CD4-positive, alpha-beta T cell (primary cell): ENCODE results near the gene C11orf86. TPM values are rescaled to one million over a fixed set of nuclear protein-coding genes. Genes with fewer than 3 reads are reported as not detected.

ENCODE experiments used
- ATAC-seq: fragments of 200-7000 bp; cut with Tn5 transposase; one replicate; pipeline ENCODE4 v1.10.0; 2022; ENCODE audit warnings: mild to moderate bottlenecking; ENCODE audit not compliant: poor library complexity
- CTCF ChIA-PET: fragments of 350-600 bp; sonication (Branson Sonifier 250); formaldehyde crosslinking; loops from one replicate; lab custom pipeline; 2021; ENCODE audit warnings: antibody characterized with exemption, inconsistent platforms; lab: Charles Lee
- POLR2A ChIA-PET: fragments of 350-600 bp; sonication (Branson Sonifier 250); formaldehyde crosslinking; loops from one replicate; lab custom pipeline; 2021; ENCODE audit warnings: antibody characterized with exemption, inconsistent platforms; lab: Charles Lee
- DNase-seq, 14 experiments: peaks; one replicate each; pipeline ENCODE4 v3.0.0-alpha.2; 2013 to 2020; ENCODE audit warnings: mixed read lengths in 2 of 14
- H3K27ac ChIP-seq, 2 donors: one replicate each; pipeline versions ENCODE4 v1.5.1 to v1.7.0; 2013; ENCODE audit warnings: low read length in 2 of 2, low read depth in 1 of 2, mild to moderate bottlenecking in 1 of 2
- H3K27me3 ChIP-seq, 2 experiments: 1 replicate in 1 of 2; 2 replicates in 1 of 2; pipeline versions ENCODE4 v1.6.1 to v1.7.0; 2013; ENCODE audit warnings: low read length in 2 of 2, control low read depth in 1 of 2, mild to moderate bottlenecking in 1 of 2, moderate library complexity in 1 of 2; ENCODE audit not compliant: insufficient read depth in 2 of 2, control insufficient read depth in 1 of 2
- H3K36me3 ChIP-seq: one replicate; pipeline ENCODE4 v1.6.1; 2013; ENCODE audit warnings: low read length, control low read depth; ENCODE audit not compliant: insufficient read depth
- H3K4me1 ChIP-seq: one replicate; pipeline ENCODE4 v1.6.1; 2013; ENCODE audit warnings: low read length, control low read depth; ENCODE audit not compliant: insufficient read depth
- H3K4me3 ChIP-seq: one replicate; pipeline ENCODE4 v1.5.1; 2013; ENCODE audit warnings: mild to moderate bottlenecking, low read length, moderate library complexity
- H3K9me3 ChIP-seq, 2 experiments: 1 replicate in 1 of 2; 2 replicates in 1 of 2; pipeline versions ENCODE4 v1.6.1 to v1.7.0; 2013; ENCODE audit warnings: low read length in 2 of 2, mild to moderate bottlenecking in 2 of 2, control low read depth in 1 of 2, moderate library complexity in 1 of 2; ENCODE audit not compliant: control insufficient read depth in 1 of 2, insufficient read depth in 1 of 2
- H3K27ac Mint-ChIP-seq: one replicate; pipeline ENCODE4 v1.8.0; 2020; ENCODE audit warnings: mixed read lengths
- H3K27me3 Mint-ChIP-seq: one replicate; pipeline ENCODE4 v1.8.0; 2021; ENCODE audit warnings: mixed read lengths
- H3K36me3 Mint-ChIP-seq: one replicate; pipeline ENCODE4 v1.8.0; 2021; ENCODE audit warnings: low read depth, mixed read lengths
- H3K4me1 Mint-ChIP-seq: one replicate; pipeline ENCODE4 v1.8.0; 2021; ENCODE audit warnings: low read depth, mixed read lengths
- H3K4me3 Mint-ChIP-seq: one replicate; pipeline ENCODE4 v1.8.0; 2020; ENCODE audit warnings: mild to moderate bottlenecking, mixed read lengths
- H3K9me3 Mint-ChIP-seq: one replicate; pipeline ENCODE4 v1.8.0; 2020; ENCODE audit warnings: mixed read lengths
- intact Hi-C, 2 experiments: fragments of 100-400 bp; cut with DNase I in 1 of 2; cut with micrococcal nuclease in 1 of 2; formaldehyde crosslinking; loops; one replicate each; pipeline versions ENCODE4 v1.15.1 to v1.9.0; 2023 to 2025; cut with DNase I, micrococcal nuclease
- total RNA-seq, 174 experiments: library from RNA in 2 of 174; stranded (reverse) in 2 of 174; gene quantifications; one replicate each; pipeline ENCODE4 v1.2.3 and lab custom pipeline; 2021 to 2026
- TF ChIP-seq, protein P1 (sequence below): fragments of 200-600 bp; IDR thresholded peaks from one replicate; pipeline ENCODE4 v1.8.0; 2022; ENCODE audit warnings: antibody characterized with exemption, mild to moderate bottlenecking

C11orf86 gene
- total RNA-seq, 2 experiments from 2014 or later = not detected

DNA sequence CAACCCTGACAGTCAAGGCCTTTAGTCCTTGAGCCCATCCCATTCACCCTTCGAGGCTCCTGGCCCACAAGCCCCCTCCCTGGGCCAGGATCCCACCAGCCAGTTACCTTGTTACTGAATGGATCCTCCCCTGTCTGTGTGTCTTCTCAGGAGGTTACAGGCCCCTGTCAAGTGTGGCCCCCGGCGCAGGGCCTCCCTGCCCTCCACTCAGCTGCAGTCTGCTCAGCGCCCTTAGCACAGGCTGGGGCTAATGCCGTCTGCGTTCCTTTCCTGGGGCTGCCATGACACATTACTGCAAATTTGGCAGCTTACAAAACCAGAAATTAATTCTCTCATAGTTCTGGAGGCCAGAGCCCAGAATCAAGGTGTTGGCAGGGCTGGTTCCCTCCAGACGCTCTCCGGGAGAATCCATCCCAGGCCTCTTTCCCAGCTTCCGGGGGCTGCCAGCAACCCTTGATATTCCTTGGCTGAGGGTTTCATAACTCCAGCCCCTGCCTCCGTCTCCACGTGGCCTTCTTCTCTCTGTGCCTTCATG lies 38.5 kb downstream of the C11orf86 start:
- ATAC-seq = no peak
- Mint-ChIP-seq H3K9me3 (no peaks in the 10 kb centered on the region), H3K4me1 (no peaks in the 10 kb centered on the region), H3K27me3 (peaks cover 4% of the 10 kb centered on the region), H3K36me3 (no peaks in the 10 kb centered on the region), H3K27ac (no peak overlapping the region), H3K4me3 (no peak overlapping the region)
- TF ChIP-seq, protein P1, sequence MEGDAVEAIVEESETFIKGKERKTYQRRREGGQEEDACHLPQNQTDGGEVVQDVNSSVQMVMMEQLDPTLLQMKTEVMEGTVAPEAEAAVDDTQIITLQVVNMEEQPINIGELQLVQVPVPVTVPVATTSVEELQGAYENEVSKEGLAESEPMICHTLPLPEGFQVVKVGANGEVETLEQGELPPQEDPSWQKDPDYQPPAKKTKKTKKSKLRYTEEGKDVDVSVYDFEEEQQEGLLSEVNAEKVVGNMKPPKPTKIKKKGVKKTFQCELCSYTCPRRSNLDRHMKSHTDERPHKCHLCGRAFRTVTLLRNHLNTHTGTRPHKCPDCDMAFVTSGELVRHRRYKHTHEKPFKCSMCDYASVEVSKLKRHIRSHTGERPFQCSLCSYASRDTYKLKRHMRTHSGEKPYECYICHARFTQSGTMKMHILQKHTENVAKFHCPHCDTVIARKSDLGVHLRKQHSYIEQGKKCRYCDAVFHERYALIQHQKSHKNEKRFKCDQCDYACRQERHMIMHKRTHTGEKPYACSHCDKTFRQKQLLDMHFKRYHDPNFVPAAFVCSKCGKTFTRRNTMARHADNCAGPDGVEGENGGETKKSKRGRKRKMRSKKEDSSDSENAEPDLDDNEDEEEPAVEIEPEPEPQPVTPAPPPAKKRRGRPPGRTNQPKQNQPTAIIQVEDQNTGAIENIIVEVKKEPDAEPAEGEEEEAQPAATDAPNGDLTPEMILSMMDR = no peak
- no peak for DNase-seq
- ChIA-PET POLR2A (no interaction called here), CTCF (no interaction called here)
- Histone ChIP-seq H3K27me3 (no peaks in the 10 kb centered on the region), H3K27ac (no peak overlapping the region), H3K36me3 (no peaks in the 10 kb centered on the region), H3K9me3 (peaks cover 0 to 3% of the 10 kb centered on the region in 2 experiments), H3K4me1 (no peaks in the 10 kb centered on the region), H3K4me3 (no peak overlapping the region)
- intact Hi-C loops = no loop called here

DNA sequence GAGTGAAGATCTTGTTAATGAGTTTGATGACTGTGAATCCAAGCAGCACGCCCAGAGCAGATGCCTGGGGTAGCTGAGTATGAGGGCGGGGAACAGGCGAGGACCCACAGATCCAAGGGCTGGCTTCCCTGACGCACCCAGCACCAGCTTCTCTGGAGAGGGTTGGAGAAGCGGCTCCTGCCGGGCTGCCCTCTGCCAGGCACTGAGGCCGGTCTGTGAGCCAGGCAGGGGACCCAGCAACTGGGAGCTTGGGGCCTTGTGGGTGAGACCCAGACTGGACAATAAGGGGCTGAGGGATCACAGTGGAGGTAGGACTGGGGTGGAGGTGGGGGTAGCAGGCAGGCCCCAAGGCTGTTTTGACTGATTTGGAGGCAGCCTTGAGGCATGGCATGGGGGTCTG lies 39.2 kb downstream of the C11orf86 start:
- H3K36me3 Mint-ChIP-seq = no peaks in the 10 kb centered on the region
- intact Hi-C loops = no loop called here
- ChIA-PET POLR2A (no interaction called here), CTCF (no interaction called here)
- DNase-seq (no peak), ATAC-seq (no peak)
- no peaks in the 10 kb centered on the region for H3K4me1 ChIP-seq
- no peak overlapping the region for H3K27ac Mint-ChIP-seq
- TF ChIP-seq, protein P1 = no peak
- H3K4me3 Mint-ChIP-seq = no peak overlapping the region
- peaks cover 8% of the 10 kb centered on the region for H3K27me3 Mint-ChIP-seq
- no peak overlapping the region for H3K27ac ChIP-seq
- H3K36me3 ChIP-seq = no peaks in the 10 kb centered on the region
- no peak overlapping the region for H3K4me3 ChIP-seq
- no peaks in the 10 kb centered on the region for H3K9me3 Mint-ChIP-seq
- H3K27me3 ChIP-seq = no peaks in the 10 kb centered on the region
- no peaks in the 10 kb centered on the region for H3K4me1 Mint-ChIP-seq
- H3K9me3 ChIP-seq = peaks cover 0 to 10% of the 10 kb centered on the region in 2 experiments

DNA sequence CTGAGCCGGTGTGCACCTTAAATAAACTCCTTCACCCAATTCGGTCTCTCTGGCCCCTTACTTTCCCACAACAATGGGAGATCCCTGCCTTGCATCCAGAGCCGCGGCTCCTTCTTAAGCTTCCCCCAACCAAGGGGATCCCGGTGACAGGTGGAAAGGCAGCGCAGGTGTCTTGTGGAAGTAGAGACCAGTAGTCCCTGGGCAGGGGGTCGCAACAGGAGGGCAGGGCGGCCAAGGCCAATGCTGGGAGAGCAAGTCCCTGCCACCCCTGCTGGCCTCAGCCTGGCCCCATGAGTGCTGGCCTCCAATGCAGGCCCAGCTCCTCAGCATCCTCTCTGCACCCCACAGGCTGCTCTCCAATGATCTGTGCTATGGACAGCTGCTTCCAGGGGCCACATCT lies 39.9 kb downstream of the C11orf86 start:
- H3K4me1 Mint-ChIP-seq = no peaks in the 10 kb centered on the region
- DNase-seq = no peak
- H3K27ac Mint-ChIP-seq = no peak overlapping the region
- no peak for ATAC-seq
- no peaks in the 10 kb centered on the region for H3K36me3 Mint-ChIP-seq
- ChIA-PET POLR2A (no interaction called here), CTCF (no interaction called here)
- Histone ChIP-seq H3K4me3 (no peak overlapping the region), H3K27ac (no peak overlapping the region), H3K27me3 (no peaks in the 10 kb centered on the region), H3K9me3 (peaks cover 0 to 11% of the 10 kb centered on the region in 2 experiments), H3K4me1 (no peaks in the 10 kb centered on the region), H3K36me3 (no peaks in the 10 kb centered on the region)
- no peaks in the 10 kb centered on the region for H3K9me3 Mint-ChIP-seq
- peaks cover 8% of the 10 kb centered on the region for H3K27me3 Mint-ChIP-seq
- intact Hi-C loops = no loop called here
- no peak overlapping the region for H3K4me3 Mint-ChIP-seq
- TF ChIP-seq, protein P1 = no peak
